Measurements from ENCODE around the gene TREH.
"Not testable (repeated sequence)": the region's sequence is repeated elsewhere in the genome, so short reads cannot be mapped to it uniquely, and the experiment has no call there.

TREH gene

DNA sequence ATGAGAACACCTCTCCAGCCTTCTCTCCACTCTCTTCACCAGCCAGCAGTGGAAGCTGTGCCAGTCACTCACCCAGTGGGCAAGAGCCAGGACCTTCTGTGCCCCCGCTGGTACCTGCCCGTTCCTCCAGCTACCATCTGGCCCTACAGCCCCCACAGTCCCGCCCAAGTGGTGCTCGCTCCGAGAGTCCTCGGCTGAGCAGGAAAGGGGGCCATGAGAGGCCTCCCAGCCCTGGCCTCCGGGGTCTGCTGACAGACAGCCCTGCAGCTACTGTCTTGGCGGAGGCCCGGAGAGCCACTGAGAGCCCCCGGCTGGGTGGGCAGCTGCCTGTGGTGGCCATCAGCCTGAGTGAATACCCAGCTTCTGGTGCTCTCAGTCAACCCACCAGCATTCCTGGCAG, 51.9 kb downstream of the TREH start:
- no peak for DNase-seq

DNA sequence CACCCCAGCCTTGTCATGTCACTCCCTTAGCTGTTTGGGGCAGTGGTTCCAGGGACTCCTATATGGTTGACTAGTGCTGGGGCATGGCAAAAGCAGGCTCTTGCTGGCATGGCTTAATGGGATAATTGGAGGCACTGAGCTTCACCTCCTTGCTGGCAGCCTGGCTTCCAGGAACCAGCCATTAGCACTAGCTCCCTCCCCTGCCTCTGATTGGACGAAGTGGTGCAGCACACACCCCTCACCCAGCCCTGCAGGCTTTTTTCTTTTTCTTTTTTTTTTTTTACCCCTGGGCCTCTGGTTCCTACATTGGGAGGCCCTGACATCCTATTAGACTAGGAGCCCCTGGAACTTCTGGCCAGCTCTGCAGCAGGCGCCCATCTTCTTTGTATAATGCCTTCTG, 53.5 kb downstream of the TREH start:
- DNase-seq: no peak

DNA sequence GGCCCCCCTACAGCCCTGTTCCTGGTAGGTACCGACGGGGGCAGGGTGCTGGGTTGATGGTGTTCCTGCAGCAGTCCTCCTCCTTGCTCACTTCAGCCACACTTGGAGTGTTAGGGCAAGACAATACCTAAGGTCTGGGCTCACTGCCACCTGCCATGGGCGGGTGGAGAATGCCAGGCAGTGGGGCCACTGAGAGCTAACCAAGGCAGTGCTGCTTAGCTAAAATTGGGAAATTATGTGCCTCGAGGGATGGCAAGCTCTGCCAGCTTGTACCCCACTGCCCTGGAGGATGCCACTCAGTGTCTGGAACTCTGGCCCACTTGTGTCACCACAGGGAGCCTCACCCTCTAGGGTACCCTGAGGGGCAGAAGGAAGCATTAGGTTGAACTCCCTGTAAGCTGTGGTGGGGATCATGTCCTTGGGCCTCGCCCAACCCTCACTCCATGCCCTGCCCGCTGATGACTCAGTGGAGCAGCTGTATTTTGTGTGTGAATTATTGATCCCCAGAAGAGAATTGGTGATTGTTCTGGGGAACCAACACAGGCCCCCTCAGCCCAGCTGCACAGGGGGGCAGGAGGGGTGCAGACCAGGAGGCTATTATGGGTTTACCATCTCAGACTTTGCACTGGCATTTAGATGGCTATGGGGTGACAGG, 54.3 kb downstream of the TREH start:
- no peak for DNase-seq

DNA sequence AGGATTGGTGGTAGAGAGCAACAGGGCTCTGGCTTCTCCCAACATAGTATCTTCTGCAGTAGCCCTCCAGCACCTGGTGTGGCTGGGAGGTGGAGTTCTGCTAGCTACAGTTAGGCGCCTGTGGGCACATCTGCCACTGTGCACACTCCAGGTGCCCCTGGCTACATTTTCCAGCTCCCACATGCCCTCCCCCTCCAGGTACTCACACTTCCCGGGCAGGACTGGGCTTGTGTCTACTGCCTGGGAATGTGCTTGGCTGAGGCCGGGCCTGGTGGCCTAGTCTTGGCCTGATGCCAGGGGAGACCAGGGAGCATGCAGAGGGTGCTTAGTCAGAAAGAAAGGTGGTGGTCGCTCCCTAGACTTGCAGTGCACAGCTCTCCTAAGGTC, 56.2 kb downstream of the TREH start:
- no peak for DNase-seq

DNA sequence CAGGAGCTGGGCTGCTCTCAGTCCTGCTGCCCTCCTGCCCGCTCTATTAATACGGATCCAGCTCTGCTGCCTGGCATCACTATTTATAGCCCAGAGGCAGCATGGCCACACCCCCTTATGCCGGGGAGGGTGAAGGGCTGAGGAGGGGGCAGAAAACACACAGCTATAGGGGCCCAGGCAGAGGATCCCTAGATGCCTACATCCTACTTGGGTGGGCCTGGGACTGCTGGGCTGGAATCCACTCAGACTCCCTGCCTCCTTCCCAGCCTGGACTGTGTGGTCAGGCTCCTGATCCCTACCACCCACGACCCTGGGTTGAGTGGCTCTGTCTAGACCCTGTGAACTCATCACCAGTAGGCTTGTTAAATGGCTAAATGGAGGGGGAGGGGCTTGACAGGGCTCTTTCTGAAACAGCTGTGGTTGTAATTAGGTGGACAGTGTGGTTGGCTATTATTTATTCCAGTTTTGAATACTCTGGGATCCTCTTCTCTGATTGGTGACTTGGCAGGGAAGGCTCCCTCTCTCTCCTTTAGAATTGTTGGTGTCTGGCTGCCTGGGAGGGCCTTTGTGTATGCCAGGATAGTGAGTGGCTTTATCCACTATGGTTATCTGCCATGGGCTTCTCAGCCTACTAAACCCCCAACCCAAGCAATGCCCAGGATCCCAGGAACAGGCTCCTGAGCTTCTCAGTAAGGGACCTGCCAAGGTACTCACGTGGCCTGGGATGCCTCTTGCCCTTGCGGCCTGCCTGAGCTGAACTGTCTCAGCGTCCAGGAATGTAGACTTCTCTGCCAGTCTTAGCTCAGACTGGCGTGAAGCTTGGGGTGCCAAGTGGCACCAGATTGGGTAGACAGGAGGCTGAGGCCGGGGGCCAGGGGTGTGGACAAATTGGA, 56.8 kb downstream of the TREH start:
- peak; percentile 27 for DNase-seq

DNA sequence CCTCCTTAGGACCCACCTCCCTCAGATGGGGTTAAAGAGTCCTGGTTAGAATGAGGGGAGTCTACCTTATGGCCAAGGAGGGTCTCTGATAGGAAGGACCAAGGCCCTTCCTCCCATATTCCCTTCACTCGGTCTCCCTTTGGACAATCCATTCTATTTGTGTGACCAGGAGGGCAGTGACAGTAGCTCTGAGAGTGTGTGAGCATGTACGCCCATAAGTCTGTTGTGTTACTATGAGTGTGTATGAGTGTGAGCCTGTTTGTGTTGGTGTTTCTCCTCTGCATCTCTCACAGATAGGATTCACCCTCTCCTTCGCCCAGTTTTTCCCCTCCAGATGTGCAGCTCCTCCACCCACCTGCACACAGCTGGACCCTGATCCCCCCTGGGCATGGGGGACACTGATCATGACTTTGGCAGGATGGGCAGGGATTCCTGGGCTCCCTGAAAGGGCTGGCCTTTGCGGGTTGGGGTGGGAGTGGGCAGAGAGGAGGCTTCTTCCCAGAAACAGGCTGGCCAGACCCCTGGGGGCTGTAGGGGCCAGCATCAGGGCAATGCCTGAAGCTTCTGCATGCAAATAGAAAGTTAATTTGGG, 57.6 kb downstream of the TREH start:
- no peak for DNase-seq

DNA sequence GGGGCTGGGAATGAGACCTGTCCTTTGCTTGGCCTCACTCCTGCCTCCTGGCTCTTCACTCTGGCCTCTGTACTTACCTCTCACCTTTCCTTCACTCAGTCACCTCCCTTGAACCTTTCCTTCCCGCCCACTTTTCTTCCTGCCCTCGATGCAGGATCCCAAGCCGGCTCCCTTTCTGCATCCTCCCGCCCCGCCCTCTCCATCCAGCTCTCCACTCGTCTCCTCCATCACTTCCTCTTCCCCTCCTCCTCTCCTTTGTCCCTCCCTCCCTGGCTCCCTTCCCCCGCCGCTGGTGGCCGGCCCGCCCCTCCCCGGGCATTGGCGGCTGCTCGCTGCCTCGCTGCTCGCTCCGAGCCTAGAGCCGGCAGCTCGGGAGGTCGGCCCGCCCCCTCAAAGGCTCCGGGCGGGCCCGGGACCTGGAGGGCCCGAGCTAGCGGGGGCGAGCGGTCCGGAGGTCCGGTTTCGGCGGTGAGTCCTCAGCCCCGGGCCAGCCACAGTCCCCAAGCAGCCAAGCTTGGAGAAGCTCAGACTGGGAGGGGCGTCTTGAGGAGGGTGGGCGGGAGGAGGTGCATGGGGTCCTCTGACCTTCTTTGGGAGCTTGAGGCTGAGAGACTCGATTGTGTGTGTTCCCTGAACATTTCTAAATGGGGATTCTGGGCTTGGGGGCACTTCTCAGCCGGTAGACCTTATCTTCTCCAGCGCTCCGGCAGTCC, 58.2 kb downstream of the TREH start:
- DNase-seq: peak; percentile 69

DNA sequence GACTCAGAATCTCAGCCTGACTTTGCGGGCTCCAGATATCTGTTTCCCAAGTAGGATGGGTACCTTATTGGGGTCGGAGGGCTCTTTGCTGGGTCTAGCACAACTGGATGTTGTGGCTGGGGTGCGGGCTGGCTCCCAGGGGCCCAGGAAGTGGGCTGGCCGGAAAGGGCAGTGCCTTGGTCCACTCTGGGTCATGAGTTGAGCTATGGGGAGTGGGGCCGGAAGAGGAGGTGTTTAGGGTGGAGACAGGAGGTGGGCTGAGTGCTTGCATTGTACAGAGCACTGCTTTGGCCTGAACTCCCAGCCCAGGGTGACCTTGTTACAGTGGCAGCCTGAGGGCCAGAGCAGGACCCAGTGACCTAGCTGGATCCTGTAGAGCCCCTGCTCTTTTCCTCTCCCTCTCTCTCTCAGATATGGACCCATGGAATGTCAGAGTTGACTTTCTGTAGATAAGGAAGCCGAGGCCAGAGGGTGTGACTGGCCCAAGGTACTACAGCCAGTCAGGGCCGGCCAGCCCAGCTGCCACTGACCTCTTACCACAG, 58.9 kb downstream of the TREH start:
- no peak for DNase-seq

DNA sequence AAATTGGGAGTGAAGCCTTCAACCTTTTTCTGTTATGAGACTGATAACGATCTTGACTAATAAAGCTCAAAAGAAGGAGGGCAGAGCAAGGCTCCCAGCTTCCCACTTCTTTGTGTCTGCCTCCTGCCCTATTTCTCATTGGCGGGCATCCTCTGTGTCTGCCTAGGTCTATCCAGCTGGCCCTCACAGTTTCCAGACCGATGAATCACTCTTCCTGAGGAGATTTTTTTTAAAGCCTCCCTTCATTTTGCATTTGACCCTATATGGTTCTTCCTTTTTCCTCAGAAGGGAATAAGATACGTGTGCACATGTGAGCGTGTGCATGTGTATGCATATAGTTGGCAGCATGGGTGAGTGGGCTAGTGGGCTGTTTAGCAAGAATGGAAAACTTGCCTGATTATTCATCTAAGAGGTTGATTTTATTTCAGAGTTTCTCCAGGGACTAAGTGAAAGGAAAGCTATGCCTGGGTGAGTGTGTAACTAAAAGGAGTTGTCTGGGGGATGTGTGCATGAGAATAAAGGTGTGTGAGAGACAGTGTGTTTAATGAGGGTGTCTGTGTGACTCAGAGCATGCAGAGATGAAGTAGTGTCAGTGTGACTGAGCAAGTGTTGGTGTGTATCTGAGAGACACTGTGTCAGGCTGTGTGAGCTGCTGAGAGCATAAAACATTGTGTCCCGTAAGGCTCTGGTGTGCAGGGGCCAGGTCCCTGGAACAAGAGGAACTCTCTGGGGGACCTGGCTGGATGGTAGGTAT, 59.8 kb downstream of the TREH start:
- peak; percentile 96 for DNase-seq

DNA sequence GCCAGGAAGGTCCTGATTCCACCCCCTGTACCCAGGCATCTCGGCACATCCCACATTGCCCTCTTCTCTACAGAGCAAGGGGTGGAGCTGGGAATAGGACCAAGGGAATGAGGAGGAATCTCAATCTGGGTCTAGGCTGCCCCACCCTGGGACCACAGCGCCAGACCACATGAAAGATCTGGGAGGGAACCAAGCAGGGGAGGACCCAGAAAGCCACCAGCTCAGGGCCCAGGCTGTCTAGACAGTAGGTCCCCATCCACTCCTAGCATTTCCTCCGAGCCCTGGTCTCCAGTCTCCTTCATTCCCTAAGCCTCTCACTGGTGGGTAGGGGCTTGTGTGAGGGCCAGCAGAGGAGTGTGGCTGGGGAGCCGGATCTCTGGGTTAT, 60.5 kb downstream of the TREH start:
- DNase-seq: no peak

DNA sequence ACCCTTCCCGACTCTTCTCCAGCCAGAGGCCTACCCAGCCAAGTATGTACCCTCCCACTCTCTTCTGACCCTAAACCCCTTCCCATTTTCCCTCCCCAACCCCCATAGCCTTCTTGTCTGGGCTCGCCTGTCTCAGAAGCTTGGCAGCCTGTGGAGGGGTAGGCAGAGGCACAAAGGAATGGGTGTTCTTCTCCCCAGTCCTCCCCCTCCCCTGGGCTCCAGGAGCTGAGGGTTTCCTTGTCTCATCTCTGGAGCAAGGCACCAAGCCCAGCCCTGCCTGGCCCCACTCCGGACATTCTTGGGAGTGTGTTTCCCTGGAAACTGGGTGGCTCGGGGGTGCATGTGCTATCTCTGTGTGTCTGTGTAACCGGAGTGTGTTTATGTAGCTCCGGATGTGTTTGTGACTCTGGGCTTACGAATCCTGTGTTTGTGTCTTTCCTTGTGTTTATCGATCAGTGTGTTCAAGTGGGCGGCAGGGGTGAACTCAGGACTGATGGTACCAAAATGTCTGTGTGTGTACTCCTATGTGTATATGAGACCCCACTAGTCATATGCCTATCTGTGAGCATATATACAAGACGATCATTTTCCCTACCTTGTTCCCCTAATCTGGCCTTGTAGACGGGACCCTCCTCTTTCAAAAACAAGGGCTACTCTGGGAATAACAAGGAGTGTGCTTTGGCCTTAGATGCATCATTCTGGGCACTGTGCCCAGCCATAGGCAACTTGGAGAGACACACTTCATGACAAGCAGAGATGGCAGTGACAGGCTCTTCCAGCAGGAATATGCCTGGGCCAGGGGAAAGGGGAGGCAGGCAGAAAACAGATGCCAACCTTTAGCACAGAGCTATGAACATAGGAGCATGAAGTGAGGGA, 61.1 kb downstream of the TREH start:
- DNase-seq: no peak

DNA sequence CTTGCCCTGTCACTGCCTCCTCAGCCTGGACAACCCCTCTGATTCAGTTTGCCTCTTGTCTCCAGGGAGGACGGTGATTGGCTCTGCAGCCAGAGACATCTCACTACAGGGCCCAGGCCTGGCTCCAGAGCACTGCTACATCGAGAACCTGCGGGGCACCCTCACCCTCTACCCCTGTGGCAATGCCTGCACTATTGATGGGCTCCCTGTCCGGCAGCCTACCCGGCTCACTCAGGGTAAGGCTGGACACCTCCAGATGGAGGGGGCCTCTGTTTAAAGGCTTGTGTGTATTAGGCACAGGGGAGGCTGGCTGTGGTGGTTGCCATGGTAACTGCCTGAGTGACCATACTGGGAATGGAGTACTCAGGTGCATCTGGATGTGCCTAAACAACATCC, 63.5 kb downstream of the TREH start:
- DNase-seq: no peak

DNA sequence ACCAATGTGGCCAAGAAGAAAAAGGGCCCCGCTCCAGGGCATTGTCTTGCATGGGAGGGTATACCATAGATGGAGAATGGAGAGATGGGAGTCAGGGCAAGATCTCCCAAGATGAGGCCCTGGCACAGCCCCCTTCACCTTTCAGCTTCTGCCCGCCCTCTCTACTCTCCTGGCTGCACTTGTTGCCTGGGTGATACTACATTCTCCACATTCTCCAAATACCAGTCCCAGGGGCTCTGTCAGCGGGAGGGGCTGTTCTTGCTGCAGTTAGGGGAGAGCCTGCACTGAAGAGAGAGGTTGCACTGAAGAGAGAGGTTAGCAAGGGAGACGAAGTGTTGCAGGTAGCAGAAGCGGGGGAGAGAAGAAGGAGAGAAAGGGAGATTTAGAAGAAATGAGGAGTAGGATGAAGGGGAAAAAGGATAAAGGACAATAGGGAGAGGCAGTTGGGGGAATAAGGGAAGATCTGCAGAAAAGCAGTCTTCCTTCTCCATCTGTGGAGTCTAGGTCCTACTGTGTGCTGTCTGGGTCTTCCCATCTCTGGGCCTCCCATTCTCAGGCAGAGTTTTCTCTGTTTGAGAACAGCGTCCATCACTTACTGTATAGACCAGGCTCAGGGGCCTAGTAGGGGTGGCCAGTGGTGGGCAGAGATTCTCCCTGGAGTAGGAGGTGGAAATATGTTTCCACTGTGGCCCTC, 64.0 kb downstream of the TREH start:
- DNase-seq: no peak

DNA sequence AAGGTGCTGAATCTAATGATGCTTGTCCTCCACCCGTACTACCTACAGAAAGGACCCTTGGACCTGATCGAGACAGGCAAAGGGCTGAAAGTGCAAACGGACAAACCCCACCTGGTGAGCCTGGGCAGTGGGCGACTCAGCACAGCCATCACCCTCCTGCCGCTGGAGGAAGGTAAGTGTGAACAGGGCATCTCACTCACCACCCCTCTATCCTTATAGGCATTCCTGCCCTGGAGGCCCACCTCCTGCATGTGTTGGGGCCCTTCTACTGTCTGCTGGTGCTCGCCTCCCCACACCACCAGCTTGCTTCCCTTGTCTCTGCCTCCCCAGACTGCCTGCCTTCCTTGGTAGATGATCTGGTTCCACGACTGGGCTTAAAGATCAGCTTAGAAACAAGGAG, 64.9 kb downstream of the TREH start:
- no peak for DNase-seq

DNA sequence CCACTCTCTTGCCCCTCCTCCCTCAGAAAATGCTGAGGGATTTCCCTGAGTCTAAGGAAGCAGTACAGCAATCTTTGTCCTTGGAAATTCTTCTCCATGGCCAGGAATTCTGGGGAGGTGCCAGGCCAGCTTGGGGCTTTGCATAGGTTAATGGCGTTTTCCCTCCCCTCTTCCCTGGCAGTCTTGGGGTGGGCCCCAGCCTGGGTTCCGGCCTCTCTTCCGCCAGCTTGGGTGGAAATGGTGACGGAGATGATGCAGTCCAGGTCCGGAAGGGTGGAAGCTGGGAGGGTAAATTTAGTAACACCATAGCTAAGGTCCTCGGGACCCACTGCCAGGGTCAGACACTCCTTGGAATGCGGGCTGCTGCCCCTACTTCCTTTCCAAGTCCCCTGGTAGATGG, 67.1 kb downstream of the TREH start:
- no peak for DNase-seq

DNA sequence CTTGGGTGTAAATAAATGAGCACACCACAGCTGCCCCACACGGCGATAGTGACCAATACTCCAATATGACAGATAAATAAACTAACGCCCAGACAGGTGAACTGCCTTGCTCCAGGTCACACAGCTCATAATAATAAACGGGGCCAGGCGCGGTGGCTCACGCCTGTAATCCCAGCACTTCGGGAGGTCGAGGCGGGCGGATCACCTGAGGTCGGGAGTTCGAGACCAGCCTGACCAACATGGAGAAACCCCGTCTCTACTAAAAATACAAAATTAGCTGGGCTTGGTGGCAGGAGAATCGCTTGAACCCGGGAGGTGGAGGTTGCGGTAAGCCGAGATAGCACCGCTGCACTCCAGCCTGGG, 68.0 kb downstream of the TREH start:
- DNase-seq: not testable (repeated sequence)

DNA sequence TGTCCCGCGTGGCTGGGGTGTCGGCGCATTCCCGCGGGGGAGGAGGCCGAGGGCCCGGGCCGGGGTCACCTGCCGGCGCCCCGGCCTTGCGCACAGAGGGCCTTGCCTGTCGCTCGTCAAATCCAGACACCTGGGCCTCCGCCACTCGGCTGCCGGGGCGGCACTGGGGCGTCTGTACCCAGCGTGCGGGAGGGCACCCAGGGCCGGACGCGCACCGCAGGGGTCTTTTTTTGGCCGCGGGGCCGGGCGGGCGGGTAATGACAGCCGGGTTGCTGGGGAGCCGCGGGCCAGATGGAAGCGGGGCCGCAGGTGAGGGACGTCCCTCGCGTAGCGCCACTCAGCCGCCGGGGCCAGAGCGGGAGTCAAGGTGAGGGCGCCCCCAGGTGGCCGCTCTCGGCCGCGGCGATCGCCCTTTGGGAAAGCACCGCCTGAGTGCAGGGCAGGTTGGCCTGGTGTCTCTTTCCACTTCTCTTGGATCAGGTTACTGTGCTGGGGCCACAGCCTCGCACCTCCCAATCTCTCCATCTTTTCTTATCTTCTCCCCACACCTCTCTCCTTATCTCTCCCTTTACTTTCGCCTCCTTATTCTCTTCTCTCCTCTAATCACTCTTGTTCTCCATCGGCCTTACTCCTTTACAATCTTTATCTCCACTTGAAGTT, 68.5 kb downstream of the TREH start:
- peak; percentile 68 for DNase-seq

DNA sequence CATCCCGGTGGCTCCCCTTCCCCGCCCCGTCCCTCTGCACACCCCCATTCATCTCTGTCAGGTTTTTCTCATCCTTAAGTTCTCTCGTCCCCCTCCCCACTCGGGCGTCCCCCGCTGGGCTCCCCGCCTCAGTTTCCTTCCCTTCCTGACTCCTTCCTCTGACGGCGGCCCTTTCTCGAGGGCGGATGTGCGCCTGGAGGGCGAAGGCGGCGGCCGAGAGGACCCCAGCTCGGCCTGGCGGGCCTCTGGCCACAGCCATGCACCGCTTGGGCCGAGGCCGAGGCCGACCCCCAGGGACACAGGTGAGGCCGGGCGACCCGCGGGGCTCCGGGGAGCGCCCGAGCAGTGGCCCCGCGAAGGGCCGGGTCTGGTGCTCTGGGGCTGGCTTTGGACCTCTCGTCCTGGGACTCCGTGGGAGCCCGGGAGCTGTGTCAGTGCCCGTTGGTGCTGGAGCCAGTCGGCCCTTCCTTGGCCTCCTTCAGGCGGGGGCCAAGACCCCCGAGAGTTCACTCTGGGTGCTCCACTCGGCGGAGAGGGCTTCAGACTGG, 69.2 kb downstream of the TREH start:
- no peak for DNase-seq

DNA sequence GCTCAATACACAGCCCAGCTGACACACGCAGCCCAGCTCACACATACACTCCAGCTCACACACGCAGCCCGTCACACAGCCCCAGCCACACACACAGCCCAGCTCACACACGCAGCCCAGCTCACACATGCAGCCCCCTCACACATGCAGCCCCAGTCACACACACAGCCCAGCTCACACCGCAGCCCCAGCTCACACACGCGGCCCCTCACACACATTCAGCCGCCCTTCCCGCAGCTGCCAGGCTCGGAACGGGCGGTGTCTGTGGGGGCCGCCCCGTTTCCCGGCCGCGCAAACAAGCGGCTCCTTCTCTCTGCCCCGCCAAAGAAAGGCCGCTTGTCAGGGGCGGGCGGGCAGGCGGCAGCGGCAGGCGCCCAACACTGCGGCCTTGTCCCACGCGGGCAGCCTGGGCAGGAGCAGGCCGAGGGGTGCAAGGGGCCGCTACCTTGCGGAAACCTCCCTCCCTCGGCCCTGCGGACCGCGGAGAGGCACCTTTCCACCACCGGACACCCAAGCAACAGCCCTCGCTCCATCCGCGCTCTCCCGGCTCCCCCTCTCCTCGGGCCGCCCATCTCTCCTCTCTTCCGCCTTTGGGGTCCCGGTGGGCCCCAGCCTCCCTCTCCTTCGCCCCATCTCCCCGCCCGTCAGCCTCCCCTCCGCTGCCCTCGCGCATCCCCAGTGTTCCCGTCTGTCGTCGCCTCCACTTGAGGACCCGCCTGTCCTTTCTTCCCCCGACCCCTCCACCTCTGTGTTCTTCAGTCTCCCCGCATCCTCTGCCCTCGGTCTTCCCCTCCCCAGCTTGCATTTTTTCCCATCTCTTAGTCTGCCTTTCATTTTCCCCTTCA, 69.8 kb downstream of the TREH start:
- no peak for DNase-seq
